Keratinocyte (primary cell): ENCODE measurements around the gene ENTHD1. TPM values are rescaled to one million over a fixed set of nuclear protein-coding genes. Genes with fewer than 3 reads are reported as not detected.
A peak's percentile ranks its signal among the peaks of the same experiment; 100 is the strongest.

Source experiments
- DNase-seq: peaks from one replicate; pipeline ENCODE4 v3.0.0-alpha.2; 2011; ENCODE audit warnings: low read depth, missing footprints, low spot score
- FAIRE-seq: peaks from 2 replicates; lab custom pipeline; 2011; peaks lifted over from hg19 to GRCh38; lab: Jason Lieb, UNC
- H2AFZ ChIP-seq: 2 replicates; pipeline ENCODE4 v1.6.0; 2012; ENCODE audit warnings: low read length, control low read depth, inconsistent platforms; ENCODE audit not compliant: control insufficient read depth
- H3K27ac ChIP-seq: 2 replicates; pipeline ENCODE4 v1.5.1; 2011; ENCODE audit warnings: low read length; ENCODE audit not compliant: control insufficient read depth, insufficient read depth
- H3K27me3 ChIP-seq: 3 replicates; pipeline ENCODE4 v1.6.0; 2011; ENCODE audit warnings: low read length; ENCODE audit not compliant: control insufficient read depth, insufficient read depth; ENCODE audit errors: extremely low read depth
- H3K36me3 ChIP-seq, 2 experiments: 2 replicates in 1 of 2; 3 replicates in 1 of 2; pipeline ENCODE4 v1.5.1; 2011; ENCODE audit warnings: low read length in 2 of 2, mild to moderate bottlenecking in 1 of 2; ENCODE audit not compliant: control insufficient read depth in 2 of 2, insufficient read depth in 2 of 2; ENCODE audit errors: extremely low read depth in 1 of 2
- H3K4me1 ChIP-seq: 3 replicates; pipeline ENCODE4 v1.5.1; 2011; ENCODE audit warnings: low read length; ENCODE audit not compliant: control insufficient read depth, insufficient read depth; ENCODE audit errors: extremely low read depth
- H3K4me2 ChIP-seq: 3 replicates; pipeline ENCODE4 v1.6.0; 2011; ENCODE audit warnings: low read depth, low read length; ENCODE audit not compliant: control insufficient read depth, insufficient read depth; ENCODE audit errors: extremely low read depth
- H3K4me3 ChIP-seq, 3 experiments: fragments of 200-600 bp in 1 of 3; sonication (generic) in 1 of 3; 2 replicates in 2 of 3; 3 replicates in 1 of 3; pipeline ENCODE4 v1.5.1; 2011 to 2016; ENCODE audit warnings: low read length in 3 of 3, mild to moderate bottlenecking in 3 of 3, control low read depth in 2 of 3, inconsistent platforms in 1 of 3, low read depth in 1 of 3, mixed read lengths in 1 of 3, mixed run types in 1 of 3, moderate library complexity in 1 of 3; ENCODE audit not compliant: control insufficient read depth in 2 of 3, insufficient read depth in 2 of 3; ENCODE audit errors: extremely low read depth in 1 of 3
- H3K79me2 ChIP-seq: 2 replicates; pipeline ENCODE4 v1.6.0; 2012; ENCODE audit warnings: low read length; ENCODE audit not compliant: control insufficient read depth, insufficient read depth
- H3K9ac ChIP-seq: 3 replicates; pipeline ENCODE4 v1.6.0; 2011; ENCODE audit warnings: low read length; ENCODE audit not compliant: control insufficient read depth, insufficient read depth; ENCODE audit errors: extremely low read depth
- H3K9me1 ChIP-seq: 3 replicates; pipeline ENCODE4 v1.6.0; 2011; ENCODE audit warnings: low read length; ENCODE audit not compliant: control insufficient read depth, insufficient read depth; ENCODE audit errors: extremely low read depth
- H3K9me3 ChIP-seq: 2 replicates; pipeline ENCODE4 v1.5.1; 2012; ENCODE audit warnings: low read depth, low read length; ENCODE audit not compliant: control insufficient read depth
- H4K20me1 ChIP-seq: 3 replicates; pipeline ENCODE4 v1.6.0; 2011; ENCODE audit warnings: low read length; ENCODE audit not compliant: control insufficient read depth, insufficient read depth; ENCODE audit errors: extremely low read depth
- EZH2 ChIP-seq: IDR thresholded peaks from one replicate; pipeline ENCODE4 v1.6.1; 2012; ENCODE audit warnings: inconsistent platforms, mild to moderate bottlenecking, low read length, moderate library complexity
- dilution Hi-C: fragments of 300-500 bp; cut with MboI; formaldehyde crosslinking; loops from one replicate; pipeline ENCODE4 v1.7.0; 2020; ENCODE audit warnings: low sequenced_read_pairs; ENCODE audit not compliant: extremely low pct_ligation_motif_present
- polyA plus RNA-seq, 5 experiments: library from polyadenylated mRNA; depleted of rRNA in 3 of 5; stranded (reverse) in 3 of 5; stranded (forward) in 1 of 5; unstranded in 1 of 5; fragments of >200 nt; gene quantifications; 1 replicate in 1 of 5; 2 replicates in 3 of 5; 3 replicates in 1 of 5; pipeline versions ENCODE4 v1.2.1 to v1.2.3, GENCODE V29; 2011 to 2012; ENCODE audit warnings: missing spikeins in 2 of 5, low read depth in 1 of 5, low replicate concordance in 1 of 5
- TF ChIP-seq, protein P1 (sequence below), 3 experiments: IDR thresholded peaks in 1 of 3; conservative IDR thresholded peaks in 1 of 3; optimal IDR thresholded peaks in 1 of 3; 2 replicates in 2 of 3; 3 replicates in 1 of 3; pipeline versions ENCODE3 to v1.5.1; 2011; ENCODE audit warnings: low read length in 3 of 3, mild to moderate bottlenecking in 3 of 3, moderate library complexity in 2 of 3, control low read depth in 1 of 3, inconsistent platforms in 1 of 3; ENCODE audit not compliant: insufficient read depth in 2 of 3; ENCODE audit errors: extremely low read depth in 1 of 3

Gene ENTHD1
- polyA plus RNA-seq, 1 donor (not counting 4 experiments of a cell fraction or from before 2014, with no cell fraction given) = not detected

DNA sequence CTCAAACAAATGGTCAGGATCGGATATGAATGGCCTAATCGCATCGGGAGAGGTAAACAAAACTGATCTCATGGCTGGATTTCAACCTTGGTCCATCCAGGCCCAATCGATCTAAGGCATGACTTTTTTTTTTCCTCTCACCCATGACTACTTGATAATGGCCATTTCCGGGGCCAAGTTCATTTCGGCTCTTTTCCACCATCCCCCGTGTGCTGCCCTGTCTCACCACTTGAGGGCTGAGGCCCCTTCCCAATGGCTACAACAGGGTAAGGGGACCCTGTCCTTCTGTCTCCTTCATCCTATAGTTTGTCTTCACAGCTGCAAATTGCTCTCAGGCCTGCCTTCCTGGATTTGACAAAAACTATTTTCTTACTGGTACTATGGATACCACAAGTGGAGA lies 34.0 kb upstream of the ENTHD1 start:
- dilution Hi-C loops = no loop called here
- H3K27ac ChIP-seq = no peak overlapping the region

DNA sequence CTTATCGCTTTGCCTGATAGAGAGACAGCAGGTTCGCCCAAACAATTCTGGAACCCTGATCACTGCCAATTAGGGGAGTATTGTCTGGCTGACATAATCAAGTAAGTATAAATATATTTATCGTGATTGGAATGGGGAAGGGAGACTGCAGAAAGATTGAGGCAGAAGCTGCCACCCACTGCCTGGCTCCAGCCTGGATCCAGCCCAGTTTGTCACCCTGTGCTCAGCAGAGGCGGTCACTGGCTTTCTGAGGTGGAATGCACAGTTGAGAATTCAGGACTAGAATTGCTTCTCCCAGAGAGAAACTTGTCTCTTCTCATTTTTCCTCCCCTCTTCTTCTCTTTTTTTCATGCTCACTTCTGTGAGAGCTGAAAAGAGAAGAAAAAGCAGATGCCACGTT lies 33.2 kb upstream of the ENTHD1 start:
- H3K27me3 ChIP-seq = no peaks in the 10 kb centered on the region
- peaks cover 14% of the 10 kb centered on the region for H3K4me1 ChIP-seq
- H4K20me1 ChIP-seq = no peaks in the 10 kb centered on the region
- no peaks in the 10 kb centered on the region for H3K9me1 ChIP-seq
- H3K9me3 ChIP-seq = no peaks in the 10 kb centered on the region
- no peaks in the 10 kb centered on the region for H3K79me2 ChIP-seq
- no peak overlapping the region for H3K4me3 ChIP-seq
- H3K9ac ChIP-seq = no peak overlapping the region
- H2AFZ ChIP-seq = no peak overlapping the region
- dilution Hi-C loops = no loop called here
- no peak overlapping the region for H3K4me2 ChIP-seq
- FAIRE-seq (no peak), DNase-seq (no peak)
- no peaks in the 10 kb centered on the region for H3K36me3 ChIP-seq
- no peak for TF ChIP-seq EZH2
- TF ChIP-seq, protein P1, sequence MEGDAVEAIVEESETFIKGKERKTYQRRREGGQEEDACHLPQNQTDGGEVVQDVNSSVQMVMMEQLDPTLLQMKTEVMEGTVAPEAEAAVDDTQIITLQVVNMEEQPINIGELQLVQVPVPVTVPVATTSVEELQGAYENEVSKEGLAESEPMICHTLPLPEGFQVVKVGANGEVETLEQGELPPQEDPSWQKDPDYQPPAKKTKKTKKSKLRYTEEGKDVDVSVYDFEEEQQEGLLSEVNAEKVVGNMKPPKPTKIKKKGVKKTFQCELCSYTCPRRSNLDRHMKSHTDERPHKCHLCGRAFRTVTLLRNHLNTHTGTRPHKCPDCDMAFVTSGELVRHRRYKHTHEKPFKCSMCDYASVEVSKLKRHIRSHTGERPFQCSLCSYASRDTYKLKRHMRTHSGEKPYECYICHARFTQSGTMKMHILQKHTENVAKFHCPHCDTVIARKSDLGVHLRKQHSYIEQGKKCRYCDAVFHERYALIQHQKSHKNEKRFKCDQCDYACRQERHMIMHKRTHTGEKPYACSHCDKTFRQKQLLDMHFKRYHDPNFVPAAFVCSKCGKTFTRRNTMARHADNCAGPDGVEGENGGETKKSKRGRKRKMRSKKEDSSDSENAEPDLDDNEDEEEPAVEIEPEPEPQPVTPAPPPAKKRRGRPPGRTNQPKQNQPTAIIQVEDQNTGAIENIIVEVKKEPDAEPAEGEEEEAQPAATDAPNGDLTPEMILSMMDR (optimal IDR thresholded peaks at IDR 0.05 in 1 of 3, IDR thresholded peaks at IDR 0.05 in 1 of 3, conservative IDR thresholded peaks at IDR 0.05 in 1 of 3; ENCODE audit: extremely low read depth in 1 of 3, insufficient read depth in 2 of 3, low read length in 3 of 3) = no peak
- H3K27ac ChIP-seq = no peak overlapping the region

More for the DNA sequence above, 34.0 kb upstream of the ENTHD1 start:
- Histone ChIP-seq H3K9me1 (no peaks in the 10 kb centered on the region), H3K4me3 (no peak overlapping the region), H3K36me3 (no peaks in the 10 kb centered on the region), H3K79me2 (no peaks in the 10 kb centered on the region), H4K20me1 (no peaks in the 10 kb centered on the region), H3K4me1 (peaks cover 14% of the 10 kb centered on the region), H3K4me2 (no peak overlapping the region), H3K9ac (no peak overlapping the region), H3K27me3 (no peaks in the 10 kb centered on the region), H2AFZ (no peak overlapping the region), H3K9me3 (no peaks in the 10 kb centered on the region)
- no peak for TF ChIP-seq EZH2
- TF ChIP-seq, protein P1 (optimal IDR thresholded peaks at IDR 0.05 in 1 of 3, IDR thresholded peaks at IDR 0.05 in 1 of 3, conservative IDR thresholded peaks at IDR 0.05 in 1 of 3; ENCODE audit: extremely low read depth in 1 of 3, insufficient read depth in 2 of 3, low read length in 3 of 3) = peak in 1 of 3 experiments; percentile 11
- DNase-seq (no peak), FAIRE-seq (no peak)
